ENCODE measurements around the gene SNAPC4.
A peak's percentile ranks its signal among the peaks of the same experiment; 100 is the strongest.

The SNAPC4 gene

GRCh38 chr9:136400038-136400834 lies at the start of gene SNAPC4:
Gene SNAPC4 (minus strand): TSS chr9:136400170. CDS start chr9:136398428, 1,742 bp downstream.
- peak; percentile 44 to 78 for DNase-seq (ENCODE audit: extremely low read depth in 1 of 2, low read depth in 1 of 2)

GRCh38 chr9:136448655-136449054 lies 48.7 kb upstream of the SNAPC4 start:
- no peak for DNase-seq (ENCODE audit: extremely low read depth in 1 of 2, low read depth in 1 of 2)

- no peak for DNase-seq (ENCODE audit: extremely low read depth in 1 of 2, low read depth in 1 of 2)
Measured at GRCh38 chr9:136447173-136447778, 47.3 kb upstream of the SNAPC4 start.

GRCh38 chr9:136445799-136446198 lies 45.8 kb upstream of the SNAPC4 start:
- no peak for DNase-seq (ENCODE audit: extremely low read depth in 1 of 2, low read depth in 1 of 2)

GRCh38 chr9:136444102-136444501 lies 44.1 kb upstream of the SNAPC4 start:
- DNase-seq (ENCODE audit: extremely low read depth in 1 of 2, low read depth in 1 of 2) = no peak

GRCh38 chr9:136443687-136444086 lies 43.7 kb upstream of the SNAPC4 start:
- no peak for DNase-seq (ENCODE audit: extremely low read depth in 1 of 2, low read depth in 1 of 2)

GRCh38 chr9:136443087-136443486 lies 43.1 kb upstream of the SNAPC4 start:
- DNase-seq (ENCODE audit: extremely low read depth in 1 of 2, low read depth in 1 of 2) = no peak

GRCh38 chr9:136442265-136442664 lies 42.3 kb upstream of the SNAPC4 start:
- DNase-seq (ENCODE audit: extremely low read depth in 1 of 2, low read depth in 1 of 2) = no peak

GRCh38 chr9:136441681-136442245 lies 41.8 kb upstream of the SNAPC4 start:
- DNase-seq (ENCODE audit: extremely low read depth in 1 of 2, low read depth in 1 of 2) = no peak

GRCh38 chr9:136441191-136441680 lies 41.3 kb upstream of the SNAPC4 start:
- no peak for DNase-seq (ENCODE audit: extremely low read depth in 1 of 2, low read depth in 1 of 2)

GRCh38 chr9:136439481-136440408 lies 39.8 kb upstream of the SNAPC4 start, which contains the start of gene INPP5E:
Gene INPP5E (minus strand): TSS chr9:136439845. CDS start chr9:136439419, 426 bp downstream.
- peak; percentile 45 to 82 for DNase-seq (ENCODE audit: extremely low read depth in 1 of 2, low read depth in 1 of 2)

GRCh38 chr9:136438548-136439480 lies 38.8 kb upstream of the SNAPC4 start:
- peak; percentile 7 to 27 for DNase-seq (ENCODE audit: extremely low read depth in 1 of 2, low read depth in 1 of 2)

- no peak for DNase-seq (ENCODE audit: extremely low read depth in 1 of 2, low read depth in 1 of 2)
Measured at GRCh38 chr9:136437839-136438547, 38.0 kb upstream of the SNAPC4 start.

GRCh38 chr9:136437430-136437829 lies 37.5 kb upstream of the SNAPC4 start:
- no peak for DNase-seq (ENCODE audit: extremely low read depth in 1 of 2, low read depth in 1 of 2)

GRCh38 chr9:136436055-136436634 lies 36.2 kb upstream of the SNAPC4 start:
- DNase-seq (ENCODE audit: extremely low read depth in 1 of 2, low read depth in 1 of 2) = no peak

GRCh38 chr9:136434580-136435169 lies 34.7 kb upstream of the SNAPC4 start:
- DNase-seq (ENCODE audit: extremely low read depth in 1 of 2, low read depth in 1 of 2) = no peak

- no peak for DNase-seq (ENCODE audit: extremely low read depth in 1 of 2, low read depth in 1 of 2)
Measured at GRCh38 chr9:136433849-136434579, 34.0 kb upstream of the SNAPC4 start.
